ENCODE measurements around the gene LIMK1.
A peak's percentile ranks its signal among the peaks of the same experiment; 100 is the strongest.

Gene LIMK1

DNA sequence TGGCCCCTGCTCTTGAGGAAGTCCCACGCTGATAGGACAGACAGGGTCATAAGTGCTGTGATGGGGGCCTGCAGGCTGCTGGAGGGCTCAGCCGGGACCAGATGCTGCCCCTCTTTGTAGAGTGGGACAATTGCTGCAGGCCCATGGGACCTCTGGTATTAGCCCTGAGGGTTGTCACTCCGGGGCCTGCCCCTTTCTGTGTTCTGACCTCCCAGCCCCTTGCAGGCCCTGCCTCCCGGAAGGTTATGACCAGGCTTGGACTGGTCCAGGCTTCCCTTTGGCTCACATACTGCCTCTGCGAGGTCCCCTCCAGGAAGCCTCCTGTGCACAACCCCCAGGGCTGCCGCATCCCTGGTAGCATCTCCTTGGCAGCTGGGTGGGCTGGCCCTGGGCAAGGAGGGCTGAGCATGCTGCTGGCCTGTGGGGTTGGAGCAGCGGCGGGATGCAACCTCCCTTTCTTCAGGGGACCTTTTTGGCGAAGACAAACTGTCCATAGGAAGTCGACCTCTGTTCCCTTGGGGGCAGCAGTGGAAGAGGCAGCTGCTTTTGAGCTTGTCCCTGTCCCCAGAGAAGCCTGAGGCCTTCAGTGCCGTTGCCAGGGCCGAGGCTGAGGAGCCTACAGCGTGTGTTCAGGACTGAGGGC lies 8.8 kb downstream of the LIMK1 start:
- TF ChIP-seq, protein P1, sequence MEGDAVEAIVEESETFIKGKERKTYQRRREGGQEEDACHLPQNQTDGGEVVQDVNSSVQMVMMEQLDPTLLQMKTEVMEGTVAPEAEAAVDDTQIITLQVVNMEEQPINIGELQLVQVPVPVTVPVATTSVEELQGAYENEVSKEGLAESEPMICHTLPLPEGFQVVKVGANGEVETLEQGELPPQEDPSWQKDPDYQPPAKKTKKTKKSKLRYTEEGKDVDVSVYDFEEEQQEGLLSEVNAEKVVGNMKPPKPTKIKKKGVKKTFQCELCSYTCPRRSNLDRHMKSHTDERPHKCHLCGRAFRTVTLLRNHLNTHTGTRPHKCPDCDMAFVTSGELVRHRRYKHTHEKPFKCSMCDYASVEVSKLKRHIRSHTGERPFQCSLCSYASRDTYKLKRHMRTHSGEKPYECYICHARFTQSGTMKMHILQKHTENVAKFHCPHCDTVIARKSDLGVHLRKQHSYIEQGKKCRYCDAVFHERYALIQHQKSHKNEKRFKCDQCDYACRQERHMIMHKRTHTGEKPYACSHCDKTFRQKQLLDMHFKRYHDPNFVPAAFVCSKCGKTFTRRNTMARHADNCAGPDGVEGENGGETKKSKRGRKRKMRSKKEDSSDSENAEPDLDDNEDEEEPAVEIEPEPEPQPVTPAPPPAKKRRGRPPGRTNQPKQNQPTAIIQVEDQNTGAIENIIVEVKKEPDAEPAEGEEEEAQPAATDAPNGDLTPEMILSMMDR (conservative IDR thresholded peaks at IDR 0.05), result no peak
- no peak for TF ChIP-seq ZFX (IDR thresholded peaks at IDR 0.05)
- H3K27ac ChIP-seq, result no peak overlapping the region

DNA sequence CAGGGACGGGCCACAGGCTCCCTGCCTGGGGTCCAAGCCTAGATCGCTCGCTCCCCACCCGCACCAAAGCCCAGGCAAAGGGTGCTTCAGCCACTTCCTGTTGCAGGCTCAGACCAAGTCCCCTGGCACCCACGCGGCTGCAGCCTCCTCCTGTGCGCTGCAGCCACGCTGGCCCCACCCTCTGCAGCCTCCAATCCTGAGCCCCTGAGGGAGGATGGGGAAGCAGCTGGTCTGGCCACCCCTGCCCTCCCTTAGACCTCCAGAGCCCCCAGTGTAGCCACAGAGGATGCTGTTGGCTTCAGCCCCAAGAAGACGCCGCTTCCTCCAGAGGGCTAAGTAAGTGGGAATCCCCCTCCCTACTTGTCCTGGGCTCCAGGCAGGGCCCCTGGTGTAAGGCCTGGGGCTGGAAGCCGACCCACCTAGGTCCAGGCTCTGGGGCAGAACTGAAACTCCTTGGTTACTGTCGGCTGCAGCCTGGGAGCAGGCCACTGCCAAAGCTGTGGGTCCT lies 9.4 kb downstream of the LIMK1 start:
- no peak overlapping the region for H3K27ac ChIP-seq
- no peak for TF ChIP-seq ZFX (IDR thresholded peaks at IDR 0.05)
- TF ChIP-seq, protein P1 (conservative IDR thresholded peaks at IDR 0.05), result no peak

DNA sequence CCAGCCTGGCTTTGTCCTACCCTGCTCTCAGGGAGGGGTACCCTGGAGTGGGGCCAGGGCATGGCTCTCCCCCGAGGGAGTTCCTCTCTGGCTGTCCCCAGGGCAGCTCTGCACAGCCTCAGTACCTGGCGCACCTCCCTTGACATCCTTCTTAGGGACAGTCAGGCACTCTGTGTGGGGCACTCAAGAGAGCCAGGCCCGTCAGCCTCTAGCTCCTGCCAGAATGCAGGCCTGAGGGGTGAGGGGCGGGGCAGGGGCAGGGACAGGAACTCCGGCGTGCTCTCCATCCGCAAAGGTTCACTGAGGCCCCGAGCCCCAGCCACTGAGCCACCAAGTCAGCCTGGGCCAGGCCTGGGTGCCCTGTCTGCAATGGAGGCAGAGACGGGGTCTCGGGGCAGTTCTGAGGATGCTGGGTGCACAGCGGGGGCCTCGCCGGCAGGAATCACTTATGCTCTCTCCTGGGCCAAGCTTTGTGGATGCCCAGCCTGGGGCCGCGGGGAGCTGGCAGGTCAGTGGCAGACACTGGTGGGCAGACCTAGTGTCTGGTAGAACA lies 10.1 kb downstream of the LIMK1 start:
- H3K27ac ChIP-seq, result no peak overlapping the region
- TF ChIP-seq ZFX (IDR thresholded peaks at IDR 0.05), result no peak
- TF ChIP-seq, protein P1 (conservative IDR thresholded peaks at IDR 0.05), result no peak

DNA sequence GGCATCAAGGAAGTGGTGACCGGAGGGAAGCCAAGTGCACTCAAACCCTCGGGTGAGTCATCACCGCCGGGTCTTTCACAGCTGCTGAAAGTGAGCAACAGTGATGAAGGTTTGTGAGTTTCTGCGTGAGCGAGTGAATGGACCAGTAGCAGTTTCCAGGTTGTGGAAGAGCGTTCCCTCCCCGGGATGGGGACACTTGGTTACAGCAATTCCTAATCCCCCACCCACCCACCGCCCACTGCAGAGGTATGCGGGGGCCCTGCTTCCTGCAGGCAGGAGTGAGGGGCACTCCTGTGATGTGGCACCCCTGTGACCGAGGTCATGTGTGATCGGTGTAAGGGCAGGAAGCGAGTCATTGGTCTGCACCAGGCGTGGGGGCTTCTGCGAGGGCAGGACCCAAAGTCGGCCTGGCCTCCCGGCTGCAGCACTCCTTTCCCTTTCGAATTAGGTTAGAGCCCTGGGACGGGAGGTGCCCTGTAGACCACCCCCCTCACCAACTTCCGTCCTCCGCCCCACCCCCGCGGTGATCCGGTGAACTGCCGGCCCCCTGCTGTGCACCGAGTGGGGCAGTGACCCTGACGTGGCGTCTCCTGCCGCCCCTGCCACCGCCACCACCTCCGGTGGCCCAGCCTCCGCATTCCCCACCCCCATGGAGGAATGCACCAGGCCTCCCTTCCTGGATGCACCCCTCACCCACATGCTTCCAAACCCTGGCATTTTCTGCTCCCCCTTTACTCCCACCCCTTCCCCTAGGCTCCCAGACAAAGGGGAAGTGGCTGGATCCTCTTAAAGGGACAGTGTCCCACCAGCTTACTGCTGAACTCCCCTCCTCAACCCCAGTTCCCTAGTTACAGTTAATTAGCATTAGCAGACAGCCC lies 10.9 kb downstream of the LIMK1 start:
- no peak overlapping the region for H3K27ac ChIP-seq
- TF ChIP-seq, protein P1 (conservative IDR thresholded peaks at IDR 0.05), result no peak
- TF ChIP-seq ZFX (IDR thresholded peaks at IDR 0.05), result no peak

DNA sequence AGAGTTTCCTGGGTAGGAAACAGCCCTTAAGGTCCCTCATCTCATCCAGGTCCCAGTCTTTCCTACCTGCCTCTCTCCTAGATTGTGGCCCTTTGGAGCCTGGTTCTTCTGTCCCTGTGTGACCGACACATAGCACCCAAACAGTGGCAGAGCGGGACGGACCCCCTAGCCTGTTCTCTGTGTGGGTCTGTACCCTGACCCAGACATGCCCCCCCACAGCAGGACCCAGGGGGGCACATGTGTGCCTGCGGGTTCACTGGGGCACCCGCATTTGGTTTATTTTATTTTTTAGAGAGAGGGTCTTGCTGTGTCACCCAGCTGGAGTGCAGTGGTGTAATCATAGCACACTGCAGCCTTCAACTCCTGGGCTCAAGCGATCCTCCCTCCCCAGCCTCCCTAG lies 11.5 kb downstream of the LIMK1 start:
- H3K27ac ChIP-seq, result no peak overlapping the region

DNA sequence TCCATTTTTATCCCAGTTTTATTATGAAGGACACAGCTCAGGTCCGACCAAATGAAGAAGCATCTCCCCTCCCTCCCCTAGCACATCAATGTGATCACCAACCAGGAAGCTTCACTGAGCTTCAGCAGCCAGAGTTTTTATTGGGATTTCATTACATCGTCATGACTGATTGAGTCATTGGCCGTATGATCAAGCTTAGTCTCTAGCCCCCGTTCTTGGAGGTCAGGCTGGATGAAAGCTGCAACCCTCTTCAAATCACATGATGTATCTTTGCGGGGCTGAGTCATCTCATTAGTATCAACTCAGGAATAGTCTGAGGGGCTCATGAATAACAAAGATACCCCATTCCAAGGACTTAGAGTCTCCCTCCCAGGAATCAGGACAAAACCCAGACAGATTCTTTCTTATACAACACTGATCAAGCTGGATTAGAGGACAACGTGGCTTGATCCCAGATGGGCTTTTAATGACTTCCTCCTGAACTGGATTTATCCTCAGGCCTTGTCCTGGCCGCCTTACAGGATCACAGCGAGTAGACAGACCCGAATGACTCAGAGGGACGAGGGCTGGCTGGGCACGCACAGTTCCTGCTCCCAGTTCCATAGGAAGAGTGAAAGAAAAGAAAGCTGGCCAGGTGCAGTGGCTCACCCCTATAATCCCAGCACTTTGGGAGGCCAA lies 14.5 kb downstream of the LIMK1 start:
- TF ChIP-seq ZFX (IDR thresholded peaks at IDR 0.05), result no peak
- TF ChIP-seq, protein P1 (conservative IDR thresholded peaks at IDR 0.05), result no peak
- H3K27ac ChIP-seq, result peak overlapping the region; percentile 12; the same call in 1 of the 2 replicates

More for the DNA sequence above, 11.5 kb downstream of the LIMK1 start:
- TF ChIP-seq, protein P1 (conservative IDR thresholded peaks at IDR 0.05), result no peak
- no peak for TF ChIP-seq ZFX (IDR thresholded peaks at IDR 0.05)
